Liver (tissue), 9 donors: ENCODE results near the gene OSBPL5. TPM values are rescaled to one million over a fixed set of nuclear protein-coding genes. Genes with fewer than 3 reads are reported as not detected.

Source experiments
- DNase-seq: peaks from one replicate; pipeline ENCODE4 v3.0.0-alpha.2; 2017; ENCODE audit warnings: low spot score
- H3K27ac ChIP-seq, 2 donors: one replicate each; pipeline ENCODE4 v1.7.0; 2013; ENCODE audit warnings: inconsistent platforms in 2 of 2, low read length in 2 of 2, control low read depth in 1 of 2, low read depth in 1 of 2, mild to moderate bottlenecking in 1 of 2
- H3K27me3 ChIP-seq, 4 donors: one replicate each; pipeline versions ENCODE4 v1.6.1 to v1.7.0; 2013; ENCODE audit warnings: low read length in 3 of 4, inconsistent platforms in 1 of 4, mild to moderate bottlenecking in 1 of 4, moderate library complexity in 1 of 4; ENCODE audit not compliant: control insufficient read depth in 4 of 4, insufficient read depth in 4 of 4
- H3K36me3 ChIP-seq, 4 donors: one replicate each; pipeline versions ENCODE4 v1.6.1 to v1.7.0; 2013; ENCODE audit warnings: low read length in 3 of 4, mild to moderate bottlenecking in 3 of 4, low read depth in 1 of 4, moderate library complexity in 1 of 4; ENCODE audit not compliant: control insufficient read depth in 4 of 4, insufficient read depth in 3 of 4
- H3K4me1 ChIP-seq, 4 donors: one replicate each; pipeline versions ENCODE4 v1.6.1 to v1.7.0; 2013; ENCODE audit warnings: low read length in 3 of 4, mild to moderate bottlenecking in 3 of 4, moderate library complexity in 1 of 4; ENCODE audit not compliant: control insufficient read depth in 4 of 4, insufficient read depth in 4 of 4
- H3K4me3 ChIP-seq, 3 donors: one replicate each; pipeline versions ENCODE4 v1.6.1 to v1.7.0; 2013; ENCODE audit warnings: low read length in 3 of 3, control low read depth in 1 of 3, low read depth in 1 of 3, mild to moderate bottlenecking in 1 of 3
- H3K9ac ChIP-seq, 2 donors: one replicate each; pipeline ENCODE4 v1.7.0; 2013; ENCODE audit warnings: low read length in 2 of 2, mild to moderate bottlenecking in 2 of 2, moderate library complexity in 2 of 2, control low read depth in 1 of 2, low read depth in 1 of 2
- H3K9me3 ChIP-seq, 4 donors: one replicate each; pipeline versions ENCODE4 v1.6.1 to v1.7.0; 2013; ENCODE audit warnings: low read length in 3 of 4; ENCODE audit not compliant: control insufficient read depth in 4 of 4
- ATF3 ChIP-seq: IDR thresholded peaks from 2 replicates; pipeline ENCODE4 v1.6.1; 2016; ENCODE audit warnings: antibody characterized with exemption
- EGR1 ChIP-seq, 2 donors: IDR thresholded peaks; 2 replicates each; pipeline ENCODE4 v1.6.1; 2016 to 2018; ENCODE audit warnings: antibody characterized with exemption in 2 of 2, low read depth in 2 of 2
- FOXA1 ChIP-seq: IDR thresholded peaks from 2 replicates; pipeline ENCODE4 v1.6.1; 2016; ENCODE audit warnings: antibody characterized with exemption
- FOXA2 ChIP-seq: IDR thresholded peaks from 2 replicates; pipeline ENCODE4 v1.6.1; 2016; ENCODE audit warnings: antibody characterized with exemption
- GABPA ChIP-seq, 2 donors: IDR thresholded peaks in 1 of 2; conservative IDR thresholded peaks in 1 of 2; 2 replicates each; pipeline ENCODE4 v1.6.1; 2016; ENCODE audit warnings: antibody characterized with exemption in 2 of 2, mild to moderate bottlenecking in 1 of 2, moderate library complexity in 1 of 2
- HNF4A ChIP-seq, 2 donors: conservative IDR thresholded peaks; 2 replicates each; pipeline ENCODE4 v1.6.1; 2016; ENCODE audit warnings: antibody characterized with exemption in 2 of 2, mild to moderate bottlenecking in 2 of 2
- HNF4G ChIP-seq: IDR thresholded peaks from 2 replicates; pipeline ENCODE4 v1.6.1; 2016; ENCODE audit warnings: antibody characterized with exemption
- JUND ChIP-seq, 2 donors: IDR thresholded peaks; 2 replicates each; pipeline ENCODE4 v1.6.1; 2016; ENCODE audit warnings: antibody characterized with exemption in 2 of 2
- NR2F2 ChIP-seq: IDR thresholded peaks from 2 replicates; pipeline ENCODE4 v1.6.1; 2016; ENCODE audit warnings: antibody characterized with exemption
- RAD21 ChIP-seq, 2 donors: IDR thresholded peaks; 2 replicates each; pipeline ENCODE4 v1.6.1; 2016; ENCODE audit warnings: antibody characterized with exemption in 2 of 2, mild to moderate bottlenecking in 2 of 2
- RXRA ChIP-seq, 2 donors: IDR thresholded peaks; 2 replicates each; pipeline ENCODE4 v1.6.1; 2017 to 2018; ENCODE audit warnings: antibody characterized with exemption in 2 of 2, mild to moderate bottlenecking in 1 of 2
- TAF1 ChIP-seq: conservative IDR thresholded peaks from 2 replicates; pipeline ENCODE4 v1.6.1; 2016; ENCODE audit warnings: antibody characterized with exemption, mild to moderate bottlenecking
- YY1 ChIP-seq: IDR thresholded peaks from 2 replicates; pipeline ENCODE4 v1.6.1; 2016; ENCODE audit warnings: antibody characterized with exemption, mild to moderate bottlenecking
- WGBS: extraction: QIAGEN DNeasy Blood & Tissue Kit; methylation state at CpG from one replicate; pipeline ENCODE4 v1.1.7; 2013; 5-methylcytosine and 5-hydroxymethylcytosine counted together
- polyA plus RNA-seq, 2 donors: library from polyadenylated mRNA; stranded (reverse) in 1 of 2; unstranded in 1 of 2; fragments of 200-250 nt in 1 of 2; fragments of >200 nt in 1 of 2; fragmentation: Nextera tagmentation in 1 of 2; extraction: Ambion mirVana in 1 of 2; gene quantifications; one replicate each; pipeline versions ENCODE4 v1.2.1 to v1.2.3, GENCODE V29; 2013 to 2015
- total RNA-seq, 2 donors: library from RNA; depleted of rRNA; stranded (reverse); fragments of >200 nt; gene quantifications; one replicate each; pipeline ENCODE4 v1.2.3, GENCODE V29; 2014
- TF ChIP-seq, protein P1 (sequence below): IDR thresholded peaks from 2 replicates; pipeline ENCODE4 v1.6.1; 2016; ENCODE audit warnings: antibody characterized with exemption
- TF ChIP-seq, protein P2 (sequence below): fragments of 150-350 bp; IDR thresholded peaks from 2 replicates; pipeline ENCODE4 v1.5.1; 2017; ENCODE audit warnings: improper control_type of control experiment, low read depth, low read length; ENCODE audit not compliant: missing input control
- TF ChIP-seq, protein P3 (sequence below): IDR thresholded peaks from 2 replicates; pipeline ENCODE4 v1.6.1; 2016; ENCODE audit warnings: antibody characterized with exemption, mild to moderate bottlenecking
- TF ChIP-seq, protein P4 (sequence below): IDR thresholded peaks from 2 replicates; pipeline ENCODE4 v1.6.1; 2016; ENCODE audit warnings: antibody characterized with exemption
- donor health status: healthy.
- donor health status: healthy.
- donor health status: healthy.
- donor health status: healthy.
- donor health status: healthy.

OSBPL5 gene
- total and polyA plus RNA-seq, 4 donors: 0.74 to 6.2 (median 3.9) TPM

DNA sequence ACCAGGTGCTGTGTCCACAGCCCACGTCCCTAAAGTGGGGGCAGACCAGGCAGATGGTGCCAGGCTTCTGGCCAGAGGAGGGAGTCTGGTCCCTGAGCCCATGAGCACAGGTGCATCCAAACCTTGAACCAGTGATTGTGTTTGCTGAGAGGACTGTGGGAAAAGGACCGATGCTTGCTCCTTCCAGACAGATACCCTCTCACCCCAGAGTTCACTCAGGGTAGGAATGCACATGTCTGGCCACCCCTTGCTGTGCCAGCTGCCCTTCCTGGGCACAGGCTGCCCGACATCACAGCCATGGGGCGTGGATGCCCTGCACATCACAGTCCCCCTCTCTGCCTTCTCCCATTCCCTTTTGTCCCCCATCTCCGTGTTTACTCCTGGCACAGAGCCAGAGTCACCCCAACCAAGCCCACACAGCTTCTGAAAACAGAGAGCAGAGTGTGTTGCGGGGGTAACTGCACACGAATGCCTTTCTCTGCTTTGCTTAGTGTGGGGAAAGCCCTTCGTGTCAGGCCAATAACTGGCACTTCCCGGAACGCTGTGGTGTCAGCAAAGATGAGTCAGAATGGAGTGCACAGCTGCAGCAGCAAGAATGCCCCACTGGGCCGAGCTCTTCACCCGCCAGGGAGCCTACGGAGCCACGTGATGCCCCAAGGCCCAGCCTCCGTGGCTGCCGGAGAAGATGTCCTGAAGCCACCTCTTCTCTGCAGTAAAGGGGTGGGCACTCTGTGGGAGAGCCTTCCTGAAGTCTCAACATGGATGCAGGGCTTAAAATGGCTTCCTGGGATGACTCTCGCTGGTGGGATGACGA, 115.5 kb downstream of the OSBPL5 start:
- Histone ChIP-seq H3K4me3 (no peak overlapping the region), H3K4me1 (peaks cover 0 to 27% (median 13%) of the 10 kb centered on the region in 4 donors), H3K27ac (peak overlapping the region; percentile 42 to 47), H3K9ac (no peak overlapping the region), H3K36me3 (peaks cover 0 to 9% (median 7%) of the 10 kb centered on the region in 4 donors), H3K9me3 (no peaks in the 10 kb centered on the region), H3K27me3 (no peaks in the 10 kb centered on the region)
- TF ChIP-seq, protein P1, sequence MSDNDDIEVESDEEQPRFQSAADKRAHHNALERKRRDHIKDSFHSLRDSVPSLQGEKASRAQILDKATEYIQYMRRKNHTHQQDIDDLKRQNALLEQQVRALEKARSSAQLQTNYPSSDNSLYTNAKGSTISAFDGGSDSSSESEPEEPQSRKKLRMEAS: no peak
- peak; percentile 19 to 37 for TF ChIP-seq RAD21 (IDR thresholded peaks at IDR 0.05)
- peak in 1 of 2 donors; percentile 49 for TF ChIP-seq JUND (IDR thresholded peaks at IDR 0.05)
- no peak for TF ChIP-seq FOXA1
- no peak for TF ChIP-seq NR2F2
- TF ChIP-seq YY1: no peak
- TF ChIP-seq GABPA (IDR thresholded peaks at IDR 0.05 in 1 of 2, conservative IDR thresholded peaks at IDR 0.05 in 1 of 2): no peak
- TF ChIP-seq HNF4G: no peak
- TF ChIP-seq, protein P2, sequence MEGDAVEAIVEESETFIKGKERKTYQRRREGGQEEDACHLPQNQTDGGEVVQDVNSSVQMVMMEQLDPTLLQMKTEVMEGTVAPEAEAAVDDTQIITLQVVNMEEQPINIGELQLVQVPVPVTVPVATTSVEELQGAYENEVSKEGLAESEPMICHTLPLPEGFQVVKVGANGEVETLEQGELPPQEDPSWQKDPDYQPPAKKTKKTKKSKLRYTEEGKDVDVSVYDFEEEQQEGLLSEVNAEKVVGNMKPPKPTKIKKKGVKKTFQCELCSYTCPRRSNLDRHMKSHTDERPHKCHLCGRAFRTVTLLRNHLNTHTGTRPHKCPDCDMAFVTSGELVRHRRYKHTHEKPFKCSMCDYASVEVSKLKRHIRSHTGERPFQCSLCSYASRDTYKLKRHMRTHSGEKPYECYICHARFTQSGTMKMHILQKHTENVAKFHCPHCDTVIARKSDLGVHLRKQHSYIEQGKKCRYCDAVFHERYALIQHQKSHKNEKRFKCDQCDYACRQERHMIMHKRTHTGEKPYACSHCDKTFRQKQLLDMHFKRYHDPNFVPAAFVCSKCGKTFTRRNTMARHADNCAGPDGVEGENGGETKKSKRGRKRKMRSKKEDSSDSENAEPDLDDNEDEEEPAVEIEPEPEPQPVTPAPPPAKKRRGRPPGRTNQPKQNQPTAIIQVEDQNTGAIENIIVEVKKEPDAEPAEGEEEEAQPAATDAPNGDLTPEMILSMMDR: no peak
- TF ChIP-seq, protein P3, sequence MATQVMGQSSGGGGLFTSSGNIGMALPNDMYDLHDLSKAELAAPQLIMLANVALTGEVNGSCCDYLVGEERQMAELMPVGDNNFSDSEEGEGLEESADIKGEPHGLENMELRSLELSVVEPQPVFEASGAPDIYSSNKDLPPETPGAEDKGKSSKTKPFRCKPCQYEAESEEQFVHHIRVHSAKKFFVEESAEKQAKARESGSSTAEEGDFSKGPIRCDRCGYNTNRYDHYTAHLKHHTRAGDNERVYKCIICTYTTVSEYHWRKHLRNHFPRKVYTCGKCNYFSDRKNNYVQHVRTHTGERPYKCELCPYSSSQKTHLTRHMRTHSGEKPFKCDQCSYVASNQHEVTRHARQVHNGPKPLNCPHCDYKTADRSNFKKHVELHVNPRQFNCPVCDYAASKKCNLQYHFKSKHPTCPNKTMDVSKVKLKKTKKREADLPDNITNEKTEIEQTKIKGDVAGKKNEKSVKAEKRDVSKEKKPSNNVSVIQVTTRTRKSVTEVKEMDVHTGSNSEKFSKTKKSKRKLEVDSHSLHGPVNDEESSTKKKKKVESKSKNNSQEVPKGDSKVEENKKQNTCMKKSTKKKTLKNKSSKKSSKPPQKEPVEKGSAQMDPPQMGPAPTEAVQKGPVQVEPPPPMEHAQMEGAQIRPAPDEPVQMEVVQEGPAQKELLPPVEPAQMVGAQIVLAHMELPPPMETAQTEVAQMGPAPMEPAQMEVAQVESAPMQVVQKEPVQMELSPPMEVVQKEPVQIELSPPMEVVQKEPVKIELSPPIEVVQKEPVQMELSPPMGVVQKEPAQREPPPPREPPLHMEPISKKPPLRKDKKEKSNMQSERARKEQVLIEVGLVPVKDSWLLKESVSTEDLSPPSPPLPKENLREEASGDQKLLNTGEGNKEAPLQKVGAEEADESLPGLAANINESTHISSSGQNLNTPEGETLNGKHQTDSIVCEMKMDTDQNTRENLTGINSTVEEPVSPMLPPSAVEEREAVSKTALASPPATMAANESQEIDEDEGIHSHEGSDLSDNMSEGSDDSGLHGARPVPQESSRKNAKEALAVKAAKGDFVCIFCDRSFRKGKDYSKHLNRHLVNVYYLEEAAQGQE: no peak
- TF ChIP-seq RXRA (IDR thresholded peaks at IDR 0.05): no peak
- 66% methylated on average over 18 of the region's 18 CpGs for whole genome bisulfite sequencing
- no peak for DNase-seq

DNA sequence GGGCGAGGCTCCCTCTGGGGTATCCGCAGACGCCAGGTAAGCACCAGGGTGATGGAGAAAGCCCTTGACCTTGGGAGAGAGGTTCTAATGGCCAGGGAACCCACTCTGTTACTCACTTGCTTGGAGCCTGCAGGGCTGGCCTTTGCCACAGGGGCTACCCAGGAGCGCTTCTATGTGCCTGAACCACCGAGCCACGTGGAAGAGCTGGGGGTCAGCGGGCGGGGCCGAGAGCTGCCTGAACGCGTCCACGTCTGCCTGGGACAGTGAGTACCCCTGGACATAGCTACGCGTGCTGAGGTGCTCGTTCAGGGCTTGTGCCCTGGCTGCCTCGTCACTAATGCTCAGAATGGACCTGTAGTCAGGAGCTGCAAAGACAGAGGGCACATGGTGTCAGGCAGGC, 117.5 kb downstream of the OSBPL5 start:
- no peak for TF ChIP-seq HNF4A (conservative IDR thresholded peaks at IDR 0.05)
- no peak for TF ChIP-seq HNF4G
- TF ChIP-seq RXRA (IDR thresholded peaks at IDR 0.05): no peak
- no peak for TF ChIP-seq TAF1
- TF ChIP-seq FOXA2: no peak
- TF ChIP-seq, protein P4, sequence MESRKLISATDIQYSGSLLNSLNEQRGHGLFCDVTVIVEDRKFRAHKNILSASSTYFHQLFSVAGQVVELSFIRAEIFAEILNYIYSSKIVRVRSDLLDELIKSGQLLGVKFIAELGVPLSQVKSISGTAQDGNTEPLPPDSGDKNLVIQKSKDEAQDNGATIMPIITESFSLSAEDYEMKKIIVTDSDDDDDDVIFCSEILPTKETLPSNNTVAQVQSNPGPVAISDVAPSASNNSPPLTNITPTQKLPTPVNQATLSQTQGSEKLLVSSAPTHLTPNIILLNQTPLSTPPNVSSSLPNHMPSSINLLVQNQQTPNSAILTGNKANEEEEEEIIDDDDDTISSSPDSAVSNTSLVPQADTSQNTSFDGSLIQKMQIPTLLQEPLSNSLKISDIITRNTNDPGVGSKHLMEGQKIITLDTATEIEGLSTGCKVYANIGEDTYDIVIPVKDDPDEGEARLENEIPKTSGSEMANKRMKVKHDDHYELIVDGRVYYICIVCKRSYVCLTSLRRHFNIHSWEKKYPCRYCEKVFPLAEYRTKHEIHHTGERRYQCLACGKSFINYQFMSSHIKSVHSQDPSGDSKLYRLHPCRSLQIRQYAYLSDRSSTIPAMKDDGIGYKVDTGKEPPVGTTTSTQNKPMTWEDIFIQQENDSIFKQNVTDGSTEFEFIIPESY: no peak
- TF ChIP-seq FOXA1: no peak
- TF ChIP-seq, protein P2: no peak
- no peak for TF ChIP-seq ATF3
- TF ChIP-seq YY1: no peak
- no peak for TF ChIP-seq EGR1 (IDR thresholded peaks at IDR 0.05; ENCODE audit: low read depth in 2 of 2)
- TF ChIP-seq, protein P1: no peak
- no peak for TF ChIP-seq RAD21 (IDR thresholded peaks at IDR 0.05)
- Histone ChIP-seq H3K4me3 (no peak overlapping the region), H3K9ac (no peak overlapping the region), H3K36me3 (peaks cover 0 to 6% (median 4%) of the 10 kb centered on the region in 4 donors), H3K27me3 (no peaks in the 10 kb centered on the region), H3K27ac (no peak overlapping the region), H3K9me3 (no peaks in the 10 kb centered on the region), H3K4me1 (peaks cover 11 to 46% (median 27%) of the 10 kb centered on the region in 4 donors)
- DNase-seq: no peak
- 96% methylated on average over 16 of the region's 16 CpGs for WGBS
